IMR-90 (cell line): Measurements from ENCODE around the gene KMT2E. TPM values are rescaled to one million over a fixed set of nuclear protein-coding genes. Genes with fewer than 3 reads are reported as not detected.

Experiments
- ATAC-seq: fragments of 200-7000 bp; cut with Tn5 transposase; 2 replicates; pipeline ENCODE4 v1.9.1; 2020; ENCODE audit warnings: low read depth, mild to moderate bottlenecking, moderate library complexity
- BruUV-seq: library from RNA; stranded (reverse); fragments of 400-500 nt; replicated peaks from 2 replicates; lab custom pipeline; 2021; lab: Mats Ljungman, UMichigan
- CTCF ChIA-PET: fragments of 300-600 bp; formaldehyde crosslinking; extraction: SDS; loops from one replicate; lab custom pipeline; 2021; ENCODE audit warnings: antibody characterized with exemption; lab: Yijun Ruan, JAX
- POLR2A ChIA-PET: fragments of 300-600 bp; sonication (Branson Sonifier 250); formaldehyde crosslinking; loops from one replicate; lab custom pipeline; 2022; ENCODE audit warnings: antibody characterized with exemption; ENCODE audit not compliant: unreplicated experiment; lab: Charles Lee
- DNase-seq: peaks from one replicate; pipeline ENCODE4 v3.0.0; 2013
- H2AFZ ChIP-seq: replicated peaks from 2 replicates; pipeline ENCODE3; 2013; ENCODE audit warnings: low read length, mild to moderate bottlenecking; ENCODE audit not compliant: poor library complexity
- H2AK5ac ChIP-seq: 2 replicates; pipeline ENCODE4 v1.6.1; 2013; ENCODE audit warnings: low read depth, low read length, inconsistent platforms
- H2AK9ac ChIP-seq: replicated peaks from 2 replicates; pipeline ENCODE3; 2013; ENCODE audit warnings: mild to moderate bottlenecking, low read depth, low read length, moderate library complexity; ENCODE audit not compliant: poor library complexity
- H2BK120ac ChIP-seq: 2 replicates; pipeline ENCODE4 v1.6.1; 2013; ENCODE audit warnings: low read depth, low read length, inconsistent platforms
- H2BK15ac ChIP-seq: 3 replicates; pipeline ENCODE4 v1.6.1; 2013; ENCODE audit warnings: low read depth, low read length, inconsistent platforms
- H2BK20ac ChIP-seq: 2 replicates; pipeline ENCODE4 v1.6.1; 2013; ENCODE audit warnings: low read depth, mild to moderate bottlenecking, inconsistent platforms, low read length, moderate library complexity
- H2BK5ac ChIP-seq: 2 replicates; pipeline ENCODE4 v1.6.1; 2013; ENCODE audit warnings: mild to moderate bottlenecking, low read depth, low read length, inconsistent platforms; ENCODE audit not compliant: poor library complexity, severe bottlenecking
- H3K14ac ChIP-seq: replicated peaks from 2 replicates; pipeline ENCODE4 v1.6.1; 2013; ENCODE audit warnings: low read depth, low read length, inconsistent platforms
- H3K18ac ChIP-seq: 2 replicates; pipeline ENCODE4 v1.6.1; 2013; ENCODE audit warnings: low read depth, low read length, control low read depth
- H3K23ac ChIP-seq: 2 replicates; pipeline ENCODE4 v1.6.1; 2013; ENCODE audit warnings: low read depth, low read length, inconsistent platforms
- H3K27ac ChIP-seq: 2 replicates; pipeline ENCODE4 v1.5.1; 2013; ENCODE audit warnings: mild to moderate bottlenecking, control low read depth, low read length; ENCODE audit not compliant: insufficient read depth
- H3K27me3 ChIP-seq: 2 replicates; pipeline ENCODE4 v1.6.1; 2013; ENCODE audit warnings: low read length; ENCODE audit not compliant: control insufficient read depth, insufficient read depth
- H3K36me3 ChIP-seq: 2 replicates; pipeline ENCODE4 v1.6.1; 2013; ENCODE audit warnings: low read length, mixed read lengths; ENCODE audit not compliant: control insufficient read depth, insufficient read depth
- H3K4ac ChIP-seq: 2 replicates; pipeline ENCODE4 v1.6.1; 2013; ENCODE audit warnings: low read depth, low read length, inconsistent platforms
- H3K4me1 ChIP-seq: 2 replicates; pipeline ENCODE4 v1.6.1; 2013; ENCODE audit warnings: low read length, mixed read lengths; ENCODE audit not compliant: control insufficient read depth, insufficient read depth
- H3K4me2 ChIP-seq: 2 replicates; pipeline ENCODE4 v1.6.1; 2013; ENCODE audit warnings: low read depth, mild to moderate bottlenecking, control low read depth, low read length, moderate library complexity
- H3K4me3 ChIP-seq: 2 replicates; pipeline ENCODE4 v1.5.1; 2013; ENCODE audit warnings: low read depth, mild to moderate bottlenecking, control low read depth, low read length, moderate library complexity; ENCODE audit not compliant: insufficient read depth
- H3K56ac ChIP-seq: 2 replicates; pipeline ENCODE4 v1.6.1; 2013; ENCODE audit warnings: low read length, inconsistent platforms; ENCODE audit not compliant: insufficient read depth; ENCODE audit errors: extremely low read depth
- H3K79me1 ChIP-seq, 2 experiments: 2 replicates each; pipeline ENCODE4 v1.6.1; 2013; ENCODE audit warnings: low read length in 2 of 2, inconsistent platforms in 1 of 2, low read depth in 1 of 2
- H3K9ac ChIP-seq: 2 replicates; pipeline ENCODE4 v1.6.1; 2013; ENCODE audit warnings: low read depth, low read length, control low read depth
- H3K9me1 ChIP-seq: 2 replicates; pipeline ENCODE4 v1.6.1; 2013; ENCODE audit warnings: low read length, inconsistent platforms; ENCODE audit not compliant: insufficient read depth
- H3K9me3 ChIP-seq: 2 replicates; pipeline ENCODE4 v1.6.1; 2013; ENCODE audit warnings: low read length; ENCODE audit not compliant: control insufficient read depth, insufficient read depth
- H4K20me1 ChIP-seq: 2 replicates; pipeline ENCODE4 v1.6.1; 2013; ENCODE audit warnings: low read length, inconsistent platforms; ENCODE audit not compliant: insufficient read depth
- H4K5ac ChIP-seq: 2 replicates; pipeline ENCODE4 v1.6.1; 2013; ENCODE audit warnings: mild to moderate bottlenecking, low read depth, low read length, control low read depth
- H4K8ac ChIP-seq, 2 experiments: 2 replicates each; pipeline ENCODE4 v1.6.1; 2013; ENCODE audit warnings: low read depth in 2 of 2, low read length in 2 of 2, control low read depth in 1 of 2, inconsistent platforms in 1 of 2
- H4K91ac ChIP-seq: 2 replicates; pipeline ENCODE4 v1.6.1; 2013; ENCODE audit warnings: low read depth, low read length, inconsistent platforms; ENCODE audit not compliant: insufficient read depth
- CHD1 ChIP-seq: IDR thresholded peaks from 2 replicates; pipeline ENCODE4 v1.6.1; 2012; ENCODE audit warnings: low read depth, low read length, improper control_type of control experiment
- CTCF ChIP-seq: conservative IDR thresholded peaks from 2 replicates; pipeline ENCODE4 v1.5.1; 2012; ENCODE audit warnings: mild to moderate bottlenecking, low read depth, low read length, improper control_type of control experiment
- MAZ ChIP-seq: IDR thresholded peaks from 2 replicates; pipeline ENCODE4 v1.6.1; 2012; ENCODE audit warnings: low read depth, mild to moderate bottlenecking, low read length, improper control_type of control experiment, moderate library complexity, borderline replicate concordance
- MXI1 ChIP-seq: IDR thresholded peaks from 2 replicates; pipeline ENCODE4 v1.6.1; 2012; ENCODE audit warnings: low read depth, mild to moderate bottlenecking, low read length, moderate library complexity, borderline replicate concordance
- POLR2A ChIP-seq: IDR thresholded peaks from 2 replicates; pipeline ENCODE4 v1.6.1; 2012; ENCODE audit warnings: mild to moderate bottlenecking, low read depth, low read length
- RAD21 ChIP-seq: IDR thresholded peaks from 2 replicates; pipeline ENCODE4 v1.6.1; 2012; ENCODE audit warnings: low read length, improper control_type of control experiment
- SMC3 ChIP-seq: fragments of 150-350 bp; IDR thresholded peaks from 2 replicates; pipeline ENCODE4 v1.6.1; 2016; ENCODE audit warnings: low read depth, mild to moderate bottlenecking, antibody characterized with exemption, low read length, moderate library complexity
- WGBS, 2 experiments: methylation state at CpG; one replicate each; pipeline versions ENCODE4 v1.1.5 to v1.1.7; 2013; ENCODE audit warnings: missing lambda C conversion rate in 2 of 2; ENCODE audit not compliant: insufficient read length in 1 of 2; ENCODE audit errors: extremely low coverage in 2 of 2; 5-methylcytosine and 5-hydroxymethylcytosine counted together
- dilution Hi-C: fragments of 300-500 bp; cut with HindIII; formaldehyde crosslinking; loops from one replicate; pipeline ENCODE4 v1.14.3; 2018; ENCODE audit warnings: low sequenced_read_pairs; ENCODE audit not compliant: unreplicated experiment
- in situ Hi-C: fragments of 300-500 bp; cut with MboI; formaldehyde crosslinking; loops from 3 replicates; pipeline ENCODE4 v1.14.3; 2019; ENCODE audit warnings: low sequenced_read_pairs, inconsistent platforms, mixed read lengths
- intact Hi-C: fragments of 100-400 bp; cut with micrococcal nuclease; formaldehyde crosslinking; loops from 2 replicates; pipeline ENCODE4 v1.10.0; 2022
- polyA plus RNA-seq, 3 experiments: library from polyadenylated mRNA; depleted of rRNA; stranded (reverse); fragments of >200 nt; gene quantifications; 2 replicates each; pipeline ENCODE4 v1.2.3, GENCODE V29; 2012; ENCODE audit warnings: low replicate concordance in 1 of 3
- total RNA-seq: library from RNA; depleted of rRNA; stranded (reverse); fragments of >200 nt; gene quantifications from 2 replicates; pipeline ENCODE4 v1.2.3, GENCODE V29; 2012

KMT2E gene
- total and polyA plus RNA-seq, 2 of the 4 experiments (the other 2 are of a cell fraction): 16.8 to 79.2 TPM

GRCh38 chr7:105013221-105013815, 687 bp upstream of the KMT2E start:
- Histone ChIP-seq H2AK5ac (peak overlapping the region; percentile 100), H3K9ac (peak overlapping the region; percentile 96), H3K79me1 (peaks cover 0 to 19% of the 10 kb centered on the region in 2 experiments; a peak in 2 of 4 replicates), H3K18ac (peak overlapping the region; percentile 97), H3K14ac (peak overlapping the region; percentile 100), H2BK5ac (peak overlapping the region; percentile 97), H2AK9ac (peak overlapping the region; percentile 100), H3K9me3 (no peaks in the 10 kb centered on the region), H2BK15ac (peak overlapping the region; percentile 100; the same call in 2 of the 3 replicates), H2BK120ac (peak overlapping the region; percentile 97), H3K23ac (peak overlapping the region; percentile 100), H4K91ac (peak overlapping the region; percentile 100), H3K56ac (peak overlapping the region; percentile 100), H3K4me2 (peak overlapping the region; percentile 84), H3K4me3 (peak overlapping the region; percentile 92), H4K20me1 (peaks cover 48% of the 10 kb centered on the region), H3K4me1 (peaks cover 1% of the 10 kb centered on the region; the same call in 1 of the 2 replicates), H2AFZ (peak overlapping the region; percentile 93), H3K36me3 (peaks cover under 1% of the 10 kb centered on the region; the same call in 1 of the 2 replicates), H3K9me1 (0 out of 2 replicates have a peak, but pooled peaks cover 2% of the 10 kb centered on the region), H4K8ac (peak overlapping the region; percentile 100), H2BK20ac (peak overlapping the region; percentile 82), H3K27ac (peak overlapping the region; percentile 91), H3K4ac (peak overlapping the region; percentile 100), H4K5ac (peak overlapping the region; percentile 99), H3K27me3 (no peaks in the 10 kb centered on the region)
- ATAC-seq: peak; percentile 70
- POLR2A ChIA-PET: interaction anchor here (1.0 to 2.3 kb wide), 5 partner anchors 12 to 50 kb away, joined by 3 to 10 read pairs (median 5); no protein-coding TSS in a partner anchor
- in situ Hi-C loops (no loop called here), dilution Hi-C loops (no loop called here), intact Hi-C loops (loop anchor here (1.0 to 2.0 kb wide), 2 partner anchors 29 to 69 kb away; no protein-coding TSS in a partner anchor)
- peak; percentile 93 for DNase-seq
- 0% methylated on average over 18 of the region's 39 CpGs; no CpG with 5 or more reads in 1 of the 2 experiments for WGBS, 2 experiments
- TF ChIP-seq MXI1 (no peak), CTCF (peak; percentile 57), SMC3 (no peak), MAZ (peak; percentile 63; the same call in 1 of the 2 replicates), RAD21 (peak; percentile 3; the same call in 1 of the 2 replicates), CHD1 (peak; percentile 95), POLR2A (peak; percentile 97)
- CTCF ChIA-PET: interaction anchor here (0.6 to 1.3 kb wide), 4 partner anchors 14 to 107 kb away, joined by 3 to 4 read pairs (median 4); no protein-coding TSS in a partner anchor
- BruUV-seq: no TSS peak
